Upper lobe of right lung (tissue), 1 donor: ENCODE measurements around the gene MOB3C. TPM values are rescaled to one million over a fixed set of nuclear protein-coding genes. Genes with fewer than 3 reads are reported as not detected.
A peak's percentile ranks its signal among the peaks of the same experiment; 100 is the strongest.

Experiments
- ATAC-seq: fragments of 200-7000 bp; cut with Tn5 transposase; one replicate; pipeline ENCODE4 v1.9.1; 2020; ENCODE audit warnings: mild to moderate bottlenecking, moderate library complexity
- DNase-seq: peaks from one replicate; pipeline ENCODE4 v3.0.0-alpha.2; 2020
- H3K27ac ChIP-seq: fragments of 200-600 bp; one replicate; pipeline ENCODE4 v1.8.0; 2022
- H3K27me3 ChIP-seq: fragments of 200-600 bp; one replicate; pipeline ENCODE4 v1.8.0; 2022; ENCODE audit warnings: mild to moderate bottlenecking
- H3K36me3 ChIP-seq: fragments of 200-600 bp; one replicate; pipeline ENCODE4 v1.8.0; 2022
- H3K4me1 ChIP-seq: fragments of 200-600 bp; one replicate; pipeline ENCODE4 v1.8.0; 2022
- H3K4me3 ChIP-seq: fragments of 200-600 bp; one replicate; pipeline ENCODE4 v1.8.0; 2022; ENCODE audit warnings: mild to moderate bottlenecking
- H3K9me3 ChIP-seq: fragments of 200-600 bp; one replicate; pipeline ENCODE4 v1.8.0; 2022
- intact Hi-C: fragments of 100-400 bp; cut with DNase I; formaldehyde crosslinking; loops from one replicate; pipeline ENCODE4 v1.11.0; 2022
- total RNA-seq: library from RNA; stranded (reverse); fragmentation: NEBNext Ultra II Directional; extraction: Animal tissue kit (Norgen Biotek cat#: 25700); gene quantifications from one replicate; pipeline ENCODE4 v1.2.1, GENCODE V29; 2021
- TF ChIP-seq, protein P1 (sequence below): fragments of 200-600 bp; IDR thresholded peaks from one replicate; pipeline ENCODE4 v1.8.0; 2022; ENCODE audit warnings: antibody characterized with exemption
- donor health status: DM: no; HTN: yes; CAD: no; lungs with severe emphysema.

Gene MOB3C
- total RNA-seq, 1 donor from 2014 or later = 24.6 TPM

DNA sequence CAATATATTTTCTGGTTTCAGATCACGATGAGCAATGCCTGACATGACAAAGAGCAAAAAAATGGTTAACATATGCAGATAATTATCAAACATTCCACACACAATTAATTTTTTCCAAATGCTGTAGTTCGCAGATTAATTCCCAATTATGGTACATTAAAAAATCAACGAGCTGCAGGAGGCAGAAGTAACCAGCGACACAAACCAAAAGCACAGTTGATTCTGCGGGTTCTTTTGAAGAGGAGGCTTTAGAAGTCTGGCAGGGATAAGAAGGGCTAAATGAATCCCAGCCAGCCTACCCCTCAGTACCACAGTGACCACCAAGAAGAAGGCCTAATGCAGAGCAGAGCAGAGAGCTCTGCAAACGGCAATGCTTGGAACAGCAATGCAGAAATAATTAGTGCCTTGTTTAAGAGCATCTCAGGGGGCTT is 48.1 kb downstream of the MOB3C start:
- Histone ChIP-seq H3K4me1 (no peaks in the 10 kb centered on the region), H3K27ac (no peak overlapping the region), H3K4me3 (no peak overlapping the region), H3K9me3 (no peaks in the 10 kb centered on the region), H3K27me3 (no peaks in the 10 kb centered on the region), H3K36me3 (peaks cover 61% of the 10 kb centered on the region)
- intact Hi-C loops = no loop called here
- DNase-seq (no peak), ATAC-seq (no peak)
- TF ChIP-seq, protein P1, sequence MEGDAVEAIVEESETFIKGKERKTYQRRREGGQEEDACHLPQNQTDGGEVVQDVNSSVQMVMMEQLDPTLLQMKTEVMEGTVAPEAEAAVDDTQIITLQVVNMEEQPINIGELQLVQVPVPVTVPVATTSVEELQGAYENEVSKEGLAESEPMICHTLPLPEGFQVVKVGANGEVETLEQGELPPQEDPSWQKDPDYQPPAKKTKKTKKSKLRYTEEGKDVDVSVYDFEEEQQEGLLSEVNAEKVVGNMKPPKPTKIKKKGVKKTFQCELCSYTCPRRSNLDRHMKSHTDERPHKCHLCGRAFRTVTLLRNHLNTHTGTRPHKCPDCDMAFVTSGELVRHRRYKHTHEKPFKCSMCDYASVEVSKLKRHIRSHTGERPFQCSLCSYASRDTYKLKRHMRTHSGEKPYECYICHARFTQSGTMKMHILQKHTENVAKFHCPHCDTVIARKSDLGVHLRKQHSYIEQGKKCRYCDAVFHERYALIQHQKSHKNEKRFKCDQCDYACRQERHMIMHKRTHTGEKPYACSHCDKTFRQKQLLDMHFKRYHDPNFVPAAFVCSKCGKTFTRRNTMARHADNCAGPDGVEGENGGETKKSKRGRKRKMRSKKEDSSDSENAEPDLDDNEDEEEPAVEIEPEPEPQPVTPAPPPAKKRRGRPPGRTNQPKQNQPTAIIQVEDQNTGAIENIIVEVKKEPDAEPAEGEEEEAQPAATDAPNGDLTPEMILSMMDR = no peak

DNA sequence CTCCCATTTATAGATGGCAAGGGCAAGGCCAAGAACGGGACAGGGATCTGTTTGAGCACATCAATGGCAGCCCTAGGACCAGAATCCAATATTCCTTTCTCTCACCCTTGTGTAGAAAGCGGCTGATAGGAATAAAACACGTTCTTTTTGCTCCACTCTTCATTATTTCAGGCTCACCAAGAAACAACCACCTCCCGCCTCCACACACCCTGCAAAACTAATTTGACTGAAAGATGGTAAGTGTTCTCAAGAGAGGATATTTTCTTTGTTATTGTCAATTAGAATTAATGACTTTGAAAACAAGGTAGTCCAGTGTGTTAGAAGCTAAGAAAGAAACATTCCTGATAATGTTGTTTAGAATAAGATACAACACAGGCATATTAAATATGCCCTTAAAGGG is 53.3 kb downstream of the MOB3C start:
- H3K4me1 ChIP-seq = no peaks in the 10 kb centered on the region
- H3K36me3 ChIP-seq = peaks cover 94% of the 10 kb centered on the region
- ATAC-seq (no peak), DNase-seq (no peak)
- intact Hi-C loops = no loop called here
- H3K27ac ChIP-seq = no peak overlapping the region
- H3K9me3 ChIP-seq = no peaks in the 10 kb centered on the region
- TF ChIP-seq, protein P1 = no peak
- H3K4me3 ChIP-seq = no peak overlapping the region
- H3K27me3 ChIP-seq = no peaks in the 10 kb centered on the region

DNA sequence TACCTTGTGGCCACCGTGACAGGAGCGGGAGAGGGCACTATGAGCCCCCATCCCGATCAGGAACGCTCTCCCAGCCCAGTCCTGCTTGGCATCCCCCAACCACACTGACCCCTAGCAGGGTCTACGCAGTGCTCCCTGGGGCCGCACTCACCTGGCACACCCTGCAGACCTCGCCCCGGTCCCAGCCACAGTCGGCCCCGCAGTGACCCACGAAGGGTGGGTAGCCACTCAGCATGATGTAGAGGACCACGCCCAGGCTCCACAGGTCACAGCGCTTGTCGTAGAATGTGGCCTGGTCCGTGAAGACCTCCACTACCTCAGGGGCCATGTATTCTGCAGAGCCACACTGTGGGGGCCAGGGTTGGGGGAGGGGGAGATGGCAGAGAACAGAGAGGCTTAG is 54.1 kb downstream of the MOB3C start:
- TF ChIP-seq, protein P1 = no peak
- intact Hi-C loops = no loop called here
- DNase-seq = no peak
- H3K4me1 ChIP-seq = no peaks in the 10 kb centered on the region
- no peak overlapping the region for H3K4me3 ChIP-seq
- peak; percentile 23 for ATAC-seq
- no peaks in the 10 kb centered on the region for H3K27me3 ChIP-seq
- no peak overlapping the region for H3K27ac ChIP-seq
- no peaks in the 10 kb centered on the region for H3K9me3 ChIP-seq
- H3K36me3 ChIP-seq = peaks cover 92% of the 10 kb centered on the region

DNA sequence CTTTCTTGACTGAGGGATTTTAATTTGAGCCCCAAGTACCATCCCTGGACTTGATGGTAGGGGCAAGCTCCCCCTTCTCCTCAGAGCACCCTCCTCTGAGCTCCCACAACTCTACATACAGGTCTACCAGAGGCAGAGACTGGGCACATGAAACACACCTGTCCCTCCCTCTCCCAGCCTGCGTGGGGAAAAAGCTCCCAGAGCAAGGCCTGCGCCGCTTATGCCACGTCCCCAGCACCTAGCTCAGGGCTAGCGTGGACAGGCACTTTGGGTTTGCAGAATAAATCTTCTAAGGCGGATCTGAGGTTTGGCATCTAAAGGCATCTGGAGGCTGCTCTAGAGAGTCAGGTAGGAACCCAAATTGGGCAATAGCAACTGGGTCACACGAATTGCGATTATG is 57.6 kb downstream of the MOB3C start:
- Histone ChIP-seq H3K27me3 (no peaks in the 10 kb centered on the region), H3K4me3 (no peak overlapping the region), H3K4me1 (no peaks in the 10 kb centered on the region), H3K36me3 (peaks cover 57% of the 10 kb centered on the region), H3K9me3 (no peaks in the 10 kb centered on the region), H3K27ac (no peak overlapping the region)
- TF ChIP-seq, protein P1 = no peak
- no peak for DNase-seq
- no peak for ATAC-seq
- intact Hi-C loops = no loop called here

DNA sequence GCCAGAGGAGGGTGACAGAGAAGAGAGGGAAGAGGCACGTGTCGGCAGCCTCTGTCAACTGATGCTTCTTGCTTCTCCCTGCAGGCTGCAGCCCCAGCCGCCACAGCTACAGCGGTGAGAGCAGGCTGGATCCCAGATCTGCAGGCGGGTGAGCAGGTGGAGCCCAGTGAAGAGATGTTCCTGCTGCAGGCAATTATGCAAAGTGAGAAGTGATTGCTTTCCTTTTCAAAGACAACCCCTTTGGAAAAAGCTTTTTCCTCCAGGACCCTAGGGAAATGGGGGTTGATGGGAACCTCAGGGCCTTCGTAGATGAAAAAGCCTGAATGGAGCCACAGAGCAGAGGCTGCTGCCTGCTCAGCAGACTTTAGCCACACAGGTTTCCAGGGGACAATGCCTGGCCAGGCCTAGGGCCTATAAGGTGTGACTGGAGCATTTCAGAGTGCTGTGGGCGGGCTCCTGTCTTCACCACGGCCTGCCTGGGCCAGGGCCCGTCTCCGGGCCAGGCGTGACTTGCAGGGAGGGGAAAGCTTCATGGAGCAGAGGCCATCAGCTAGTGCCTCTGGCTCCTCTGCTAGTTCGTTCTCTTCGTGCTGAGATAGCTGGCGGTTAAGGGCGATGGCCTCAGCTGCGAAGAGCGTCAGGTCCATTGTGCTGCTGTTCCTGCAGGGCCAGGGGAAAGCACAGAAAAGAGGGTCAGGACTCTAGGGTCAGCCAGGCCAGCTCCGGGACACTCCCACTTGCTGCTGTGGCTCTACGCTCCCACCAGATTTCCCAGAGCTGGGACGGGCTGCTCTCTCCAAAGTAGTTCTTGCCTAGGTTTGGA is 58.3 kb downstream of the MOB3C start:
- peak; percentile 44 for DNase-seq

More for the DNA sequence above, 58.3 kb downstream of the MOB3C start:
- H3K4me1 ChIP-seq = no peaks in the 10 kb centered on the region
- H3K9me3 ChIP-seq = no peaks in the 10 kb centered on the region
- TF ChIP-seq, protein P1 = no peak
- intact Hi-C loops = no loop called here
- peaks cover 53% of the 10 kb centered on the region for H3K36me3 ChIP-seq
- H3K27me3 ChIP-seq = no peaks in the 10 kb centered on the region
- no peak for ATAC-seq
- H3K4me3 ChIP-seq = no peak overlapping the region
- no peak overlapping the region for H3K27ac ChIP-seq

Other genes starting within 250 kb of the MOB3C start
- gene FAAH, start 222.5 kb downstream of the MOB3C start, total RNA-seq = 30.9 TPM
- not detected for gene DMBX1, start 127.0 kb downstream of the MOB3C start, total RNA-seq
- not detected for gene KNCN, start 65.2 kb downstream of the MOB3C start, total RNA-seq
- gene MKNK1, start 12.5 kb downstream of the MOB3C start, total RNA-seq = 61.1 TPM
- 32.2 TPM for gene ATPAF1, start 51.6 kb upstream of the MOB3C start, total RNA-seq
- gene TEX38, start 55.0 kb upstream of the MOB3C start, total RNA-seq = not detected
- gene EFCAB14, start 102.3 kb upstream of the MOB3C start, total RNA-seq = 118 TPM
- 268 TPM for gene CYP4B1, start 182.2 kb upstream of the MOB3C start, total RNA-seq